Trophoblast cell (in vitro differentiated cells and primary cell): ENCODE data around the gene BMP8A.
"Not testable (repeated sequence)": the region's sequence is repeated elsewhere in the genome, so short reads cannot be mapped to it uniquely, and the experiment has no call there.

Experiments
- DNase-seq, 2 donors: peaks; one replicate each; pipeline ENCODE4 v3.0.0-alpha.2; 2016
- H2AFZ ChIP-seq: 2 replicates; pipeline ENCODE4 v1.6.1; 2013; ENCODE audit warnings: low read length, moderate library complexity, mild to moderate bottlenecking; ENCODE audit not compliant: insufficient read depth, poor library complexity
- H2AK5ac ChIP-seq: 2 replicates; pipeline ENCODE4 v1.6.1; 2013; ENCODE audit warnings: mild to moderate bottlenecking, low read length
- H2BK120ac ChIP-seq: 2 replicates; pipeline ENCODE4 v1.6.1; 2013; ENCODE audit warnings: low read length, mild to moderate bottlenecking, moderate library complexity; ENCODE audit not compliant: insufficient read depth, poor library complexity
- H2BK12ac ChIP-seq: 2 replicates; pipeline ENCODE4 v1.6.1; 2013; ENCODE audit warnings: mild to moderate bottlenecking, low read length, moderate library complexity
- H2BK5ac ChIP-seq: 2 replicates; pipeline ENCODE4 v1.6.1; 2013; ENCODE audit warnings: low read length, low read depth, moderate library complexity, mild to moderate bottlenecking; ENCODE audit not compliant: poor library complexity
- H3K14ac ChIP-seq: 2 replicates; pipeline ENCODE4 v1.6.1; 2013; ENCODE audit warnings: mild to moderate bottlenecking, low read length
- H3K18ac ChIP-seq: 2 replicates; pipeline ENCODE4 v1.6.1; 2013; ENCODE audit warnings: mild to moderate bottlenecking, low read length
- H3K23ac ChIP-seq: 2 replicates; pipeline ENCODE4 v1.6.1; 2013; ENCODE audit warnings: low read length
- H3K27ac ChIP-seq: 2 replicates; pipeline ENCODE4 v1.5.1; 2013; ENCODE audit warnings: low read depth, mild to moderate bottlenecking, inconsistent platforms, low read length, moderate library complexity
- H3K27me3 ChIP-seq: 2 replicates; pipeline ENCODE4 v1.6.1; 2013; ENCODE audit warnings: inconsistent platforms, mild to moderate bottlenecking, low read length, moderate library complexity; ENCODE audit not compliant: insufficient read depth
- H3K36me3 ChIP-seq, 2 experiments: 1 replicate in 1 of 2; 2 replicates in 1 of 2; pipeline ENCODE4 v1.6.1; 2013; ENCODE audit warnings: low read length in 2 of 2, mild to moderate bottlenecking in 2 of 2, moderate library complexity in 1 of 2; ENCODE audit not compliant: insufficient read depth in 2 of 2, control insufficient read depth in 1 of 2
- H3K4ac ChIP-seq: 2 replicates; pipeline ENCODE4 v1.6.1; 2013; ENCODE audit warnings: low read depth, mild to moderate bottlenecking, low read length, moderate library complexity
- H3K4me1 ChIP-seq, 2 experiments: 1 replicate in 1 of 2; 2 replicates in 1 of 2; pipeline ENCODE4 v1.6.1; 2013; ENCODE audit warnings: low read length in 2 of 2, mild to moderate bottlenecking in 2 of 2, moderate library complexity in 1 of 2; ENCODE audit not compliant: insufficient read depth in 2 of 2, control insufficient read depth in 1 of 2
- H3K4me2 ChIP-seq: 2 replicates; pipeline ENCODE4 v1.6.1; 2013; ENCODE audit warnings: inconsistent platforms, mild to moderate bottlenecking, low read length, moderate library complexity
- H3K4me3 ChIP-seq: 2 replicates; pipeline ENCODE4 v1.5.1; 2013; ENCODE audit warnings: mild to moderate bottlenecking, low read depth, low read length, inconsistent platforms
- H3K79me1 ChIP-seq: one replicate; pipeline ENCODE4 v1.6.1; 2013; ENCODE audit warnings: low read length
- H3K79me2 ChIP-seq: 2 replicates; pipeline ENCODE4 v1.6.1; 2013; ENCODE audit warnings: low read length, mild to moderate bottlenecking; ENCODE audit not compliant: control insufficient read depth, insufficient read depth, poor library complexity
- H3K9ac ChIP-seq: 2 replicates; pipeline ENCODE4 v1.6.1; 2013; ENCODE audit warnings: mild to moderate bottlenecking, low read length
- H3K9me3 ChIP-seq: 2 replicates; pipeline ENCODE4 v1.6.1; 2013; ENCODE audit warnings: low read depth, mild to moderate bottlenecking, control low read depth, inconsistent platforms, low read length; ENCODE audit not compliant: insufficient read depth
- H4K12ac ChIP-seq: 2 replicates; pipeline ENCODE4 v1.6.1; 2013; ENCODE audit warnings: low read depth, mild to moderate bottlenecking, low read length, moderate library complexity
- H4K8ac ChIP-seq: 2 replicates; pipeline ENCODE4 v1.6.1; 2013; ENCODE audit warnings: low read depth, mild to moderate bottlenecking, low read length, moderate library complexity
- H4K91ac ChIP-seq: one replicate; pipeline ENCODE4 v1.6.1; 2013; ENCODE audit warnings: low read depth, mild to moderate bottlenecking, low read length, moderate library complexity
- WGBS: extraction: QIAGEN DNeasy Blood & Tissue Kit; methylation state at CpG from one replicate; pipeline ENCODE4 v1.1.7; 2013; ENCODE audit warnings: missing lambda C conversion rate; ENCODE audit not compliant: insufficient read length, insufficient coverage; ENCODE audit errors: extremely low coverage; 5-methylcytosine and 5-hydroxymethylcytosine counted together

BMP8A gene

GRCh38 chr1:39510570-39511186 is 19.2 kb downstream of the BMP8A start:
- H3K27me3 ChIP-seq, H2AFZ ChIP-seq, H4K8ac ChIP-seq, H3K4ac ChIP-seq, H4K91ac ChIP-seq, H3K4me1 ChIP-seq, DNase-seq, H2BK120ac ChIP-seq, H3K9me3 ChIP-seq, H3K9ac ChIP-seq, H3K79me1 ChIP-seq, H3K79me2 ChIP-seq, H3K14ac ChIP-seq, H3K27ac ChIP-seq, H3K18ac ChIP-seq, H2AK5ac ChIP-seq, H2BK5ac ChIP-seq, H3K36me3 ChIP-seq, H2BK12ac ChIP-seq, H3K23ac ChIP-seq, H3K4me3 ChIP-seq, H3K4me2 ChIP-seq, H4K12ac ChIP-seq: not testable (repeated sequence)
- WGBS, result no CpG with 5 or more reads among the region's 20 CpGs

GRCh38 chr1:39511477-39511876 is 20.0 kb downstream of the BMP8A start:
- H3K4me3 ChIP-seq, H2BK12ac ChIP-seq, H2BK120ac ChIP-seq, H2AK5ac ChIP-seq, DNase-seq, H3K4ac ChIP-seq, H3K36me3 ChIP-seq, H2BK5ac ChIP-seq, H3K27me3 ChIP-seq, H3K79me2 ChIP-seq, H4K8ac ChIP-seq, H4K91ac ChIP-seq, H4K12ac ChIP-seq, H3K23ac ChIP-seq, H3K14ac ChIP-seq, H3K4me2 ChIP-seq, H3K9me3 ChIP-seq, H2AFZ ChIP-seq, H3K79me1 ChIP-seq, H3K4me1 ChIP-seq, H3K27ac ChIP-seq, H3K18ac ChIP-seq, H3K9ac ChIP-seq: not testable (repeated sequence)
- no CpG with 5 or more reads among the region's 13 CpGs for WGBS

GRCh38 chr1:39512234-39512847 is 20.9 kb downstream of the BMP8A start:
- H3K4me2 ChIP-seq, DNase-seq, H3K27ac ChIP-seq, H3K79me2 ChIP-seq, H2BK12ac ChIP-seq, H3K79me1 ChIP-seq, H3K4ac ChIP-seq, H4K12ac ChIP-seq, H2BK5ac ChIP-seq, H3K4me3 ChIP-seq, H2BK120ac ChIP-seq, H4K8ac ChIP-seq, H3K18ac ChIP-seq, H3K9ac ChIP-seq, H2AFZ ChIP-seq, H3K14ac ChIP-seq, H3K4me1 ChIP-seq, H3K23ac ChIP-seq, H3K36me3 ChIP-seq, H3K9me3 ChIP-seq, H3K27me3 ChIP-seq, H4K91ac ChIP-seq, H2AK5ac ChIP-seq: not testable (repeated sequence)
- no CpG with 5 or more reads among the region's 25 CpGs for WGBS

GRCh38 chr1:39514710-39515124 is 23.3 kb downstream of the BMP8A start:
- not testable (repeated sequence) for H2AFZ ChIP-seq, DNase-seq, H4K8ac ChIP-seq, H4K91ac ChIP-seq, H3K9ac ChIP-seq, H3K18ac ChIP-seq, H2BK5ac ChIP-seq, H3K27me3 ChIP-seq, H3K4me1 ChIP-seq, H2BK12ac ChIP-seq, H3K79me2 ChIP-seq, H2AK5ac ChIP-seq, H2BK120ac ChIP-seq, H3K27ac ChIP-seq, H3K4ac ChIP-seq, H3K36me3 ChIP-seq, H4K12ac ChIP-seq, H3K9me3 ChIP-seq, H3K14ac ChIP-seq, H3K4me3 ChIP-seq, H3K23ac ChIP-seq, H3K79me1 ChIP-seq
- WGBS, result no CpG with 5 or more reads among the region's 46 CpGs
- peak overlapping the region; percentile 47 for H3K4me2 ChIP-seq
